SKM-1 (cell line): ENCODE data around the gene USP7.
"Not testable (repeated sequence)": the region's sequence is repeated elsewhere in the genome, so short reads cannot be mapped to it uniquely, and the experiment has no call there.

Experiments
- DNase-seq: peaks from one replicate; lab custom pipeline; 2025; ENCODE audit not compliant: unreplicated experiment; lab: John Stamatoyannopoulos, UW

USP7 gene

GRCh38 chr16:8928467-8928957 is 35.2 kb downstream of the USP7 start:
- DNase-seq = no peak

GRCh38 chr16:8926827-8927226 is 36.9 kb downstream of the USP7 start:
- DNase-seq = no peak

GRCh38 chr16:8925455-8925854 is 38.3 kb downstream of the USP7 start:
- no peak for DNase-seq

GRCh38 chr16:8924214-8924613 is 39.5 kb downstream of the USP7 start:
- no peak for DNase-seq

- DNase-seq = no peak
Observed at GRCh38 chr16:8923199-8923598, 40.5 kb downstream of the USP7 start.

- no peak for DNase-seq
Observed at GRCh38 chr16:8921347-8921984, 42.2 kb downstream of the USP7 start.

- no peak for DNase-seq
Observed at GRCh38 chr16:8920645-8921346, 42.9 kb downstream of the USP7 start.

GRCh38 chr16:8919934-8920462 is 43.7 kb downstream of the USP7 start:
- no peak for DNase-seq

- DNase-seq = no peak
Observed at GRCh38 chr16:8919089-8919933, 44.4 kb downstream of the USP7 start.

GRCh38 chr16:8917336-8917735 is 46.4 kb downstream of the USP7 start:
- not testable (repeated sequence) for DNase-seq

GRCh38 chr16:8916541-8917225 is 47.0 kb downstream of the USP7 start:
- no peak for DNase-seq

GRCh38 chr16:8915722-8916301 is 47.9 kb downstream of the USP7 start:
- DNase-seq = no peak

- DNase-seq = no peak
Observed at GRCh38 chr16:8914098-8914497, 49.6 kb downstream of the USP7 start.

- no peak for DNase-seq
Observed at GRCh38 chr16:8912793-8913192, 50.9 kb downstream of the USP7 start.

- DNase-seq = no peak
Observed at GRCh38 chr16:8910811-8911210, 52.9 kb downstream of the USP7 start.

- DNase-seq = no peak
Observed at GRCh38 chr16:8908810-8909468, 54.8 kb downstream of the USP7 start.

- DNase-seq = no peak
Observed at GRCh38 chr16:8907096-8907495, 56.6 kb downstream of the USP7 start.

GRCh38 chr16:8905795-8906591 is 57.7 kb downstream of the USP7 start:
- DNase-seq = no peak

GRCh38 chr16:8905168-8905762 is 58.4 kb downstream of the USP7 start:
- no peak for DNase-seq
